Hepatocyte (in vitro differentiated cells): ENCODE data around the gene UBA1.

Experiments used
- CTCF ChIP-seq: fragments of 200-600 bp; sonication (generic); IDR thresholded peaks from 2 replicates; pipeline ENCODE4 v1.5.1; 2016; ENCODE audit warnings: antibody characterized with exemption, mild to moderate bottlenecking; ENCODE audit not compliant: poor library complexity
- EZH2phosphoT487 ChIP-seq: fragments of 200-600 bp; sonication (generic); IDR thresholded peaks from one replicate; pipeline ENCODE4 v1.6.1; 2018; ENCODE audit warnings: antibody characterized with exemption, mild to moderate bottlenecking, low read depth, moderate library complexity; ENCODE audit not compliant: unreplicated experiment, severe bottlenecking

GRCh38 chrX:47223476-47224250 is 30.0 kb downstream of the UBA1 start:
- no peak for TF ChIP-seq CTCF
- no peak for TF ChIP-seq EZH2phosphoT487
